Skeletal muscle satellite cell (primary cell): Measurements from ENCODE around the gene FARP1.

ENCODE experiments used
- H3K27me3 ChIP-seq: 2 replicates; pipeline ENCODE4 v1.7.0; 2013; ENCODE audit warnings: low read length; ENCODE audit not compliant: control insufficient read depth, insufficient read depth
- H3K36me3 ChIP-seq: 2 replicates; pipeline ENCODE4 v1.7.0; 2013; ENCODE audit warnings: mild to moderate bottlenecking, control low read depth, low read length; ENCODE audit not compliant: insufficient read depth
- H3K4me1 ChIP-seq: 2 replicates; pipeline ENCODE4 v1.7.0; 2013; ENCODE audit warnings: low read length; ENCODE audit not compliant: control insufficient read depth, insufficient read depth
- H3K4me2 ChIP-seq: 2 replicates; pipeline ENCODE4 v1.7.0; 2013; ENCODE audit warnings: mild to moderate bottlenecking, low read length
- H3K4me3 ChIP-seq: 2 replicates; pipeline ENCODE4 v1.7.0; 2013; ENCODE audit warnings: low read length
- H3K9ac ChIP-seq: 2 replicates; pipeline ENCODE4 v1.7.0; 2013; ENCODE audit warnings: mild to moderate bottlenecking, low read depth, low read length, moderate library complexity
- H3K9me3 ChIP-seq: replicated peaks from 2 replicates; pipeline ENCODE4 v1.7.0; 2013; ENCODE audit warnings: mild to moderate bottlenecking, control low read depth, low read length

The FARP1 gene

DNA sequence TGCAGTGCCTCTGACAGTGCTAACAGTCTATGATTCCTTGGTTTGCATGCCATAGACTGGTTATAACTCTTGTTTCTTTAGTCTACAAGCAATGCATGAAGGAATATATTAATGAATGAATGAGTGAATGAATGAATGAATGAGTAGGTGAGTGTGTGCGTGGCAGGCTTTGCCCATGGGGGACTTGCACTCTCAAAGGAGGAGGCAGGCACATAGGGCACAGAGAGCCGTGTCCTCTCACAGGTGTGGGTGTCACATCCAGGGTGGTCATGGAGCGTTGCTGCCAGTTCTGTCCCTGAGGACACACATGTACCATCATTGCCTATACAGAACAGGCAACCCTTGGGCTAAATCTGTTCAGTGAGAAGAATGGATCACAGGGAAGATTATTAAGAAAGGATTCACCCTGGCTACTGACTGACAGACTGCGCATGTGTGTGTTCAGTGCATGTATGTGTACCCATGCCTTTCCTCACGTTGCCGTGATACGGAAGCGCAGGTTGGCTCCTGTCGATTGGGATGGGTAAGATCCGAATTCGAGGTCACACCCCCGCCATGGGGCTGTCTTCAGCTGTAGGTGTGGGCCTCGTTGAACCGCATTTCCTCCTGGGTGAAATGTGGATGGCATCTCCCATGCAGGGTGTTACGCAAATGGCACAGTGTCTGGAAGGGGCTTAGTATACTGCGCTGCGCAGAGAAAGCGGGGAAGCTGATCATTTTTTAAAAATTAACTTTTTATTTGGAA, 272.6 kb downstream of the FARP1 start:
- Histone ChIP-seq H3K9ac (no peak overlapping the region), H3K36me3 (peaks cover 33% of the 10 kb centered on the region), H3K4me2 (no peak overlapping the region), H3K27me3 (no peaks in the 10 kb centered on the region), H3K4me1 (no peaks in the 10 kb centered on the region), H3K4me3 (no peak overlapping the region), H3K9me3 (no peaks in the 10 kb centered on the region)

DNA sequence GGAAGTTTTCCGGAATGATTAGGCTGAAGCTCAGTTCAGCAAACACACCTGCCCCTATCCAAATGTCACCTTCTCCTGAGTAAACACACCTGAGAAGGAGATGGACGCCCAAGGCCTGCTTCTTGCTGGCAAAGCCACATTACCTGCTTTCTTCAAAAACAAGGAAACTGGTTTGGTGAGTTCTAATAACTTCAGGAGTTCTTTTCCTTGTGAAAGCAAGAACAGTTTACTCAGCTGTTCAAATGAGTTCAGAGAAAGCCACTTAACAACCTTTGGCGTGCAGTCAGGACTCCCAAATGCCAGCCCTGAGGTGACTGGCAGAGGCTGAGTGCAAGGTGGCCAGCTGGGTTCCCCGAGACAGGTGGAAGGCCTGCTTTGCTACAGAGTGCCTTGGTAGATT, 273.5 kb downstream of the FARP1 start:
- Histone ChIP-seq H3K4me2 (no peak overlapping the region), H3K4me3 (no peak overlapping the region), H3K9ac (no peak overlapping the region), H3K9me3 (no peaks in the 10 kb centered on the region), H3K4me1 (no peaks in the 10 kb centered on the region), H3K36me3 (peaks cover 33% of the 10 kb centered on the region), H3K27me3 (no peaks in the 10 kb centered on the region)

DNA sequence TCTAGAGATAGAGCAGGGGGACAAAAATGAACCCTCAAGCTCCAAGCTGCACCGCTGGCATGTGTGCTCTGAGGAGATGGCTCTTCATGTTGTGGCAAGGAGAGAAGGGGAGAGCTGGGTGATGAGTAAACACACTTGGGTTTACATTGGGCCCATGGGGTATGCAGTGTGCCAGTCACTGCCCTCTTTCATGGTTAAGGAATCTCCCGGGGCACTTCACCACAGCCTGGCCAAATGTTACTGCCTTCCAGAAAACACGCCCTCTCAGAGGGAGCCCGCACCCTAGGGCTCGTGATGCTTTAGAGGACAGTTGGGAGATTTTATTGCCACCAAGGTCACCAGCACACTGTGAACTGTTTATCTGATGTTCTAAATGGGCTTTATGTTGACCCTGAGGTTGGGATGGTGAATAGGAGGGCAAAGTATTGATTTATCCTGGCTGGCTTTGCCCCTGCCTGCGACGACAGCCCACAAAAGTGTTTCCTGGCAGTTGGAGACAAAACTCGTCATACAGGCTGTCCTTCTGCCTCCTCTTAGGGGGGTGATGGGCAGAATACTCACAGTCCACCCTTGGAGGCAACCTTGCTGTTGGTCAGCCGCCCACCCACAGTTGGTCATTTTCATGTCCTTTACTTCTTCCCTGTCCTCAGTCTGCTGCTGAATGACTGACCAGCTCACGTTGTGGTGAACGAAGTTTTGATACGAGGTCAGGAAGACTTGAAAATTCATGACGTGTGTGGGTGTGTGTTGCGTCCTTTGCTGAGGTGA, 277.1 kb downstream of the FARP1 start:
- Histone ChIP-seq H3K9ac (no peak overlapping the region), H3K4me1 (no peaks in the 10 kb centered on the region), H3K4me2 (no peak overlapping the region), H3K9me3 (no peaks in the 10 kb centered on the region), H3K36me3 (peaks cover 19% of the 10 kb centered on the region), H3K4me3 (no peak overlapping the region), H3K27me3 (no peaks in the 10 kb centered on the region)

DNA sequence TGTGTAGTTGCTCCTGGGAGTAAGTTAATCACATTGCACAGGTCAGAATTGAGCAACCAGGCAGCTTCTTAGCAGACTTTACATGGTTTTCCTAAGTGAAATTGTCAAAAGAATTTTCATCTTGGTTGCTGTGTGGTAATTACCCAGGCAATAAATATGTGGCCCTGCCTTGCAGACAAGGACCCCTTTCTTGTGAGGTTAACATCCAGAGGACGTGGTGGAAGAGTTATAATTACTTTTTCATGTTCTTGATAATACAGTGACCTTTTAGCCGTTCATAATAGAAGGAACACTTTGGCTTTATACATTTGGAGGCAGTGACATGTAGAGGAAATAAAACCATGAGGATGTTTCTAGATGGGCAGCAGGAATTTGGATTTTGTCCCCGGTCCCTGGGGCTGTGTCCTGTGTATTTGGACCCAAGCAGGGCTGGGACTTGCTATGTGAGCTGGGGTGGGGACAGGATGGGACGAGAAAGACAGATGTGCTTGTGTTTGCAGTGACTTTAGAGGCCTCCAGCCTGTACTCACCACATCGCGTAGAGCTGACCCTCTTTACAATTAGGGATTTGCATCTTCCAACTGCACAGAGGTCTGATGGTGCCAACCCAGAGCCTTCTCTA, 277.8 kb downstream of the FARP1 start:
- Histone ChIP-seq H3K9ac (no peak overlapping the region), H3K4me1 (no peaks in the 10 kb centered on the region), H3K4me3 (no peak overlapping the region), H3K36me3 (peaks cover 15% of the 10 kb centered on the region), H3K9me3 (no peaks in the 10 kb centered on the region), H3K4me2 (no peak overlapping the region), H3K27me3 (no peaks in the 10 kb centered on the region)

DNA sequence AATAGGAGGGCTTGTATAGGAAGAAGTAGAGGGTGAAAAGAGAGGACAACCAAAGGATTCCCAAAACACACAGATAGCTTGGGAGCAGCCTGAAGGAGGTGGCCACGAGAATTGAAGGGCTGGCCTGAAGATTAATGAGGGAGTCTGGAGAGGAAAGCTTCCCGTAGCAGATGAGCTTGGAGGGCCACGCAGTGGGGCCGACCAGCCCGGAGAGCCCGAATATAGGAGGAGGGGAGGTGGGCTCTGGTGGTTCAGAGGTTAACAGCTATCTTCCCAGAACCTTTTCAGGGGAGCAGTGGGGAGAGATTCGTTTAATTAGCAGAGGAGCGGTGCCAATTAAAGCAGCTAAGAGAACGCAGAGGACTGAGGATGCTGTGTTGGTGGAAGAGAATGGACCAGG, 279.2 kb downstream of the FARP1 start:
- Histone ChIP-seq H3K36me3 (peaks cover 4% of the 10 kb centered on the region), H3K4me3 (no peak overlapping the region), H3K27me3 (no peaks in the 10 kb centered on the region), H3K4me1 (no peaks in the 10 kb centered on the region), H3K9me3 (no peaks in the 10 kb centered on the region), H3K4me2 (no peak overlapping the region), H3K9ac (no peak overlapping the region)

DNA sequence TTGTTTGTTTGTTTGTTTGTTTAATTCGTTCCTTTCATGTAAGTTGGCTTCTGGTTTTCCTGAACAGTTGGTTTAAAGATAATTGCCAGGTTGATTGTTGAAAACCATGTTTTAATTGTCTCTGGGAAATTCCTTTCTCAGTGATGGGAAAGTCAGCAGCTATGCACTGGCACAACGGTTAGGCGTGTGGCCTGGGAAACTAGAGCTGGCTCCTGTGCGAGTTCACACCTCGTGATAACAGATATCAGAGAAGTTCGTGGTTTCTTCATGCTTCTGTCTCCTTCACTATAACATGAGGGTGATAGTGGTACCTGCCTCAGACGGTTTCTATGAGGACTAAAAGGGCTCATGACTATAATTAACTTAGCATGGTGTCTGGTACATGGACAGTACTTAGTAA, 280.5 kb downstream of the FARP1 start:
- Histone ChIP-seq H3K36me3 (peaks cover 4% of the 10 kb centered on the region), H3K27me3 (no peaks in the 10 kb centered on the region), H3K9ac (no peak overlapping the region), H3K4me2 (no peak overlapping the region), H3K4me1 (no peaks in the 10 kb centered on the region), H3K4me3 (no peak overlapping the region), H3K9me3 (no peaks in the 10 kb centered on the region)

DNA sequence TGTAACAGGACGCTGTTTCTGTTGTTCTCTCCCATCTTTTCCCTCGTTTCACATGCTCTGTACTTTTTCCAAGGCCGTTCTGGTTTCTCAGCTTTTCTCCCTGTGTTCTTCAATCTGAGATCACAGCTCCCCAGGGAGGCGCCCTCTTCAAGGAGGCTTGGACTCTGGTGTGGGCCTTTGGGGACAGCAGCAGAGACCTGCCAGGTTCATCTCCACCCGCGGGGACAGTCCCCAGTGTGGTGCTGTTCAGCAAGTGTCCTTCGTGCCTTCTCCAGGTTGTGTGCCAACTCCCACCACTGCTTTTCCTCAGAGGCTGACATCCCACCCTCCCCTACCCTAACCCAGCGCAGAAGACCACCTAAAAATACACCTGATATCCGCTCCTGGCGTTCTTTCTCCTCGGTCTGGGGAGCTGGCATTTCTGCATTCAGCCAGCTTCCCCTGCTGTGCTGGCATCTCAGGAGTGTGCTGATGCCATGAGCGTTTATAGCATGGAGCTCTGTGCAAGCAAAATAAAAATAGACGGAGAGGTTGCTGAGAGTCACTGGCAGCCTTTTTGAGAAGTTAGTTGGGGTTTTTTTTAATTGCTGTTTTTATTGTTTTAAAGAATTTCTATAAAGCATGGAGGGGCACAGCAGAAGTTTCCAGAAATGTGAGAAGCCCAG, 284.6 kb downstream of the FARP1 start:
- no peaks in the 10 kb centered on the region for H3K4me1 ChIP-seq
- H3K4me3 ChIP-seq, result no peak overlapping the region
- no peaks in the 10 kb centered on the region for H3K9me3 ChIP-seq
- no peaks in the 10 kb centered on the region for H3K27me3 ChIP-seq
- no peak overlapping the region for H3K9ac ChIP-seq
- no peak overlapping the region for H3K4me2 ChIP-seq
- peaks cover 14% of the 10 kb centered on the region for H3K36me3 ChIP-seq

DNA sequence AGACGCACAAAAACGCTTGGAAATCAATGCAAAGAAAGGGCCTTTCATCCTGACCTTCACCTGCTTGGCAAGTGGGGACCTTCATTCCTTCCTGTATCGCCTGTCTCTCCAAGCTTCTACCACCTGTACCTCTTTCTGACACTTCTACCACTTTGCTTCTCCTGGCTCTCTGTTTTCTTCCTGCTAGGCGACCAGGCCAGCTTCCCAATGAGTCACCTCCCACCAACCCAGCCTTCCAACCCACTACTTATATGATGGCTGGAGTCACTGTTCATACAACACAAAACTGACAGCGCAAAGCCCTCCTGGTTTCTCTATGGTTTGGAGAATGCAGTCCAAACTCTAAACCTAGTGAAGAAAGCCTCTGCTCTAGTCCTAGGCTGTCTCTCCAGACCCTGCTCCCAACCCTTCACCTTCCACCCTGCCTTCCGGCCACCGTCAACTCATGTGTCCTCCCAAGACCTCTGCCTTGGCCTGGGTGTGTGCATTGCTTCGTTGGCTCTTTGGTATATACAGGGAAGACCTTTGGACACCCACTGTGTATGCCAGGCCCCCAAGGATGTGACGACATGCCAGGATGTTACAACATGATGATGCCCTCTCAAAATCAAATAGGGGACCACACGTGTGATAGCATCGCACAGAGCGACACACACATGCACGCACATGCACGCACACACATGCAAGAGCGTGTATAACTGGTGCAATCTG, 285.5 kb downstream of the FARP1 start:
- H3K9me3 ChIP-seq, result no peaks in the 10 kb centered on the region
- no peak overlapping the region for H3K9ac ChIP-seq
- no peaks in the 10 kb centered on the region for H3K27me3 ChIP-seq
- H3K4me1 ChIP-seq, result no peaks in the 10 kb centered on the region
- H3K4me2 ChIP-seq, result no peak overlapping the region
- peaks cover 9% of the 10 kb centered on the region for H3K36me3 ChIP-seq
- no peak overlapping the region for H3K4me3 ChIP-seq

DNA sequence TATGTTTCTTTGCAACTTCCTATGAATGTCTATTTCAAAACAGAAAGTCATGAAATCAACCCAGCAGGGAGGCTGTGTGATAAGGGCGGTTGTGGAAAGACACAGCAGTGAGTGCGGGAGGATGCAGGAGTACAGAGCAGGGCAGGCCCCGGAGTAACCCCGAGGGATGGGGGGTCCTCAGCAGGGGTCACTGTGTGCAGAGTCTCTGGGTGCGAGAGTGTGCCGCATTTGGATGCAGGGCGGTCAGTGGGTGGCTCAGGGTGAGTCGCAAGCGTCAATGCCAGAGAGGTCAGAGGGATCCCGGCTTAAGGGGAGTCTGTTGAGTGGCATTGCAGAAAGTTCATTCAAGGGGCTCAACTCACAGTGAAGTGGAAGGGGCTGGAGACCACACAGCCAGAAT, 286.2 kb downstream of the FARP1 start:
- peaks cover 9% of the 10 kb centered on the region for H3K36me3 ChIP-seq
- no peaks in the 10 kb centered on the region for H3K27me3 ChIP-seq
- H3K9me3 ChIP-seq, result no peaks in the 10 kb centered on the region
- no peaks in the 10 kb centered on the region for H3K4me1 ChIP-seq
- no peak overlapping the region for H3K4me3 ChIP-seq
- H3K4me2 ChIP-seq, result no peak overlapping the region
- no peak overlapping the region for H3K9ac ChIP-seq

DNA sequence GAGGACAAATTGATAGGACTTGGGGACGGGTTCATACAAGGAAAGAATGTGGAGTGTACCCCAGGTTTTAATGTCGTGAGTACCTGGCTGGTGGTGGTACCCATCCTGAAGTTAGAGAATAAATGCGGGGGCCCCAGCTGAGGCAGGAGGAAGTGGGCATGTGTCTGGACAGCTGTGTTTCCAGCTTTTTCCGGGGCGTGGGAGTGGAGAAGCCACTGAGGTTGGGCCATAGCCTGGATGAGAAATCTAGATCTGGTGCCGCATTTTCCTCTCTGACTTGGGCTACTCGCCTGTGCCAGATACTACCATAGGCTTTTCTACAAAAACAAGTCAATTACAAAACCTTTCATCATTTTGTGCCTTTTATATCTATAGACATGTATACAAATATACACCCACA, 286.6 kb downstream of the FARP1 start:
- H3K27me3 ChIP-seq, result no peaks in the 10 kb centered on the region
- H3K4me1 ChIP-seq, result no peaks in the 10 kb centered on the region
- H3K9ac ChIP-seq, result no peak overlapping the region
- peaks cover 9% of the 10 kb centered on the region for H3K36me3 ChIP-seq
- no peaks in the 10 kb centered on the region for H3K9me3 ChIP-seq
- H3K4me3 ChIP-seq, result no peak overlapping the region
- H3K4me2 ChIP-seq, result no peak overlapping the region
